Motor neuron (in vitro differentiated cells): ENCODE data around the gene FMNL2. TPM values are rescaled to one million over a fixed set of nuclear protein-coding genes. Genes with fewer than 3 reads are reported as not detected.

Source experiments
- ATAC-seq, 8 experiments: fragments of 200-7000 bp; cut with Tn5 transposase; replicated peaks in 6 of 8; 2 replicates each; pipeline ENCODE4 v1.8.0; 2021; ENCODE audit warnings: mild to moderate bottlenecking in 8 of 8, moderate library complexity in 8 of 8
- H3K27ac ChIP-seq, 2 donors: fragments of 250-450 bp; sonication (Bioruptor Pico); 2 replicates each; pipeline ENCODE4 v1.9.0; 2021; ENCODE audit warnings: antibody characterized with exemption in 2 of 2, mild to moderate bottlenecking in 2 of 2, moderate library complexity in 1 of 2
- H3K4me1 ChIP-seq, 2 donors: fragments of 250-450 bp; sonication (Bioruptor Pico); replicated peaks in 1 of 2; 2 replicates each; pipeline ENCODE4 v1.6.1; 2021; ENCODE audit warnings: antibody characterized with exemption in 2 of 2, mild to moderate bottlenecking in 2 of 2, moderate library complexity in 1 of 2
- H3K4me3 ChIP-seq, 5 donors: fragments of 250-450 bp; sonication (Bioruptor Pico); 2 replicates each; pipeline ENCODE4 v1.9.0; 2021; ENCODE audit warnings: antibody characterized with exemption in 5 of 5, mild to moderate bottlenecking in 5 of 5, moderate library complexity in 4 of 5
- WGBS, 10 experiments: fragments of 450-650 bp; shearing (Covaris generic); methylation state at CpG; one replicate each; pipeline ENCODE4 v1.0.0; 2022; 5-methylcytosine and 5-hydroxymethylcytosine counted together
- in situ Hi-C, 9 experiments: fragments of 400-800 bp; cut with MboI; loops; one replicate each; pipeline ENCODE4 v1.15.0; 2021; ENCODE audit warnings: low sequenced_read_pairs in 9 of 9, low pct_unique_long_range_greater_than_20kb in 2 of 9; ENCODE audit not compliant: unreplicated experiment in 9 of 9
- total RNA-seq, 8 experiments: library from RNA; unstranded; fragments of 300-600 nt; gene quantifications; 2 replicates each; pipeline versions ENCODE4 v1.2.3 to v1.2.4, GENCODE V29; 2022

FMNL2 gene
- total RNA-seq, 8 experiments from 2014 or later: 28.9 to 179 (median 64.2) TPM

GRCh38 chr2:152343426-152343825 lies 8.5 kb downstream of the FMNL2 start:
- 0 to 100% (median 100%) methylated on average over 1 to 4 of the region's 4 CpGs; no CpG with 5 or more reads in 4 of the 10 experiments for WGBS, 10 experiments
- H3K4me1 ChIP-seq: peaks cover 0 to 2% of the 10 kb centered on the region in 2 donors
- H3K27ac ChIP-seq: no peak overlapping the region
- in situ Hi-C loops: loop anchor here in 2 of 9 experiments (25.0 kb wide), 1 partner anchor 269 kb away; no protein-coding TSS in a partner anchor
- ATAC-seq: peak in 1 of 8 experiments; percentile 42
- H3K4me3 ChIP-seq: no peak overlapping the region

GRCh38 chr2:152344579-152345195 lies 9.7 kb downstream of the FMNL2 start:
- Histone ChIP-seq H3K27ac (no peak overlapping the region), H3K4me1 (no peaks in the 10 kb centered on the region), H3K4me3 (no peak overlapping the region)
- peak in 1 of 8 experiments; percentile 35 for ATAC-seq
- in situ Hi-C loops: loop anchor here in 2 of 9 experiments (25.0 kb wide), 1 partner anchor 268 kb away; no protein-coding TSS in a partner anchor

- in situ Hi-C loops: loop anchor here in 2 of 9 experiments (25.0 kb wide), 1 partner anchor 265 kb away; no protein-coding TSS in a partner anchor
- no peak overlapping the region for H3K4me3 ChIP-seq
- H3K4me1 ChIP-seq: no peaks in the 10 kb centered on the region
- ATAC-seq: no peak
- 100% methylated on average over 1 of the region's 3 CpGs; no CpG with 5 or more reads in 7 of the 10 experiments for WGBS, 10 experiments
- H3K27ac ChIP-seq: no peak overlapping the region
Observed at GRCh38 chr2:152347076-152347475, 12.1 kb downstream of the FMNL2 start.

- Histone ChIP-seq H3K27ac (no peak overlapping the region), H3K4me3 (no peak overlapping the region), H3K4me1 (no peaks in the 10 kb centered on the region)
- 33 to 100% (median 100%) methylated on average over 1 to 3 of the region's 3 CpGs for WGBS, 10 experiments
- ATAC-seq: no peak
- in situ Hi-C loops: loop anchor here in 2 of 9 experiments (25.0 kb wide), 1 partner anchor 264 kb away; no protein-coding TSS in a partner anchor
Observed at GRCh38 chr2:152348388-152348787, 13.4 kb downstream of the FMNL2 start.

- no peaks in the 10 kb centered on the region for H3K4me1 ChIP-seq
- 60 to 100% (median 86%) methylated on average over 1 of the region's 1 CpG; no CpG with 5 or more reads in 2 of the 10 experiments for WGBS, 10 experiments
- no peak for ATAC-seq
- in situ Hi-C loops: loop anchor here in 2 of 9 experiments (25.0 kb wide), 1 partner anchor 263 kb away; no protein-coding TSS in a partner anchor
- no peak overlapping the region for H3K27ac ChIP-seq
- no peak overlapping the region for H3K4me3 ChIP-seq
Observed at GRCh38 chr2:152349416-152349815, 14.4 kb downstream of the FMNL2 start.

GRCh38 chr2:152350155-152350679 lies 15.2 kb downstream of the FMNL2 start:
- in situ Hi-C loops: no loop called here
- ATAC-seq: no peak
- Histone ChIP-seq H3K4me1 (no peaks in the 10 kb centered on the region), H3K4me3 (no peak overlapping the region), H3K27ac (no peak overlapping the region)
- WGBS, 10 experiments: 89 to 100% (median 100%) methylated on average over 1 to 5 of the region's 5 CpGs; no CpG with 5 or more reads in 1 of the 10 experiments

GRCh38 chr2:152352616-152353015 lies 17.6 kb downstream of the FMNL2 start:
- no peak overlapping the region for H3K27ac ChIP-seq
- ATAC-seq: no peak

GRCh38 chr2:152353364-152353763 lies 18.4 kb downstream of the FMNL2 start:
- H3K4me3 ChIP-seq: no peak overlapping the region

More at GRCh38 chr2:152352616-152353015, 17.6 kb downstream of the FMNL2 start:
- no peaks in the 10 kb centered on the region for H3K4me1 ChIP-seq
- in situ Hi-C loops: no loop called here
- H3K4me3 ChIP-seq: no peak overlapping the region

GRCh38 chr2:152354069-152354755 lies 19.2 kb downstream of the FMNL2 start:
- no peak overlapping the region for H3K4me3 ChIP-seq
- ATAC-seq: no peak
- WGBS, 10 experiments: 6 to 100% (median 85%) methylated on average over 2 to 4 of the region's 4 CpGs
- H3K4me1 ChIP-seq: no peaks in the 10 kb centered on the region
- no peak overlapping the region for H3K27ac ChIP-seq
- in situ Hi-C loops: no loop called here

More at GRCh38 chr2:152353364-152353763, 18.4 kb downstream of the FMNL2 start:
- Histone ChIP-seq H3K4me1 (no peaks in the 10 kb centered on the region), H3K27ac (no peak overlapping the region)
- in situ Hi-C loops: no loop called here
- no peak for ATAC-seq
- WGBS, 10 experiments: 94 to 100% (median 100%) methylated on average over 1 to 2 of the region's 2 CpGs; no CpG with 5 or more reads in 3 of the 10 experiments

- Histone ChIP-seq H3K4me3 (no peak overlapping the region), H3K4me1 (no peaks in the 10 kb centered on the region), H3K27ac (no peak overlapping the region)
- peak in 2 of 8 experiments; percentile 22 to 27 for ATAC-seq
- in situ Hi-C loops: no loop called here
- 0 to 89% (median 64%) methylated on average over 1 to 3 of the region's 3 CpGs; no CpG with 5 or more reads in 2 of the 10 experiments for WGBS, 10 experiments
Observed at GRCh38 chr2:152354909-152355308, 19.9 kb downstream of the FMNL2 start.

- no peaks in the 10 kb centered on the region for H3K4me1 ChIP-seq
- 0 to 100% (median 73%) methylated on average over 1 to 2 of the region's 2 CpGs; no CpG with 5 or more reads in 1 of the 10 experiments for WGBS, 10 experiments
- no peak overlapping the region for H3K27ac ChIP-seq
- H3K4me3 ChIP-seq: no peak overlapping the region
- peak in 2 of 8 experiments; percentile 74 to 76 for ATAC-seq
- in situ Hi-C loops: no loop called here
Observed at GRCh38 chr2:152355409-152355831, 20.4 kb downstream of the FMNL2 start.

- in situ Hi-C loops: no loop called here
- WGBS, 10 experiments: 70 to 100% (median 94%) methylated on average over 2 to 6 of the region's 6 CpGs; no CpG with 5 or more reads in 1 of the 10 experiments
- Histone ChIP-seq H3K4me1 (no peaks in the 10 kb centered on the region), H3K27ac (no peak overlapping the region), H3K4me3 (no peak overlapping the region)
- ATAC-seq: no peak
Observed at GRCh38 chr2:152359573-152360363, 24.8 kb downstream of the FMNL2 start.
